ENCODE measurements around the gene MED13L.

Gene MED13L

GRCh38 chr12:116157845-116158267 lies 119.6 kb downstream of the MED13L start:
- H3K27me3 ChIP-seq, result no peaks in the 10 kb centered on the region
- peaks cover 0 to 8% (median 0%) of the 10 kb centered on the region in 11 experiments; a peak in 3 of 22 replicates for H3K36me3 ChIP-seq
- no peaks in the 10 kb centered on the region for H3K9me3 ChIP-seq (replicated peaks in 1 of 11)
- peak overlapping the region in 8 of 11 experiments; percentile 7 to 37 (median 28); a peak in 9 of 22 replicates for H3K4me2 ChIP-seq
- H3K4me3 ChIP-seq, result no peak overlapping the region
- peaks cover 94 to 100% (median 100%) of the 10 kb centered on the region in 11 experiments for H4K20me1 ChIP-seq
- peaks cover 51 to 79% (median 62%) of the 10 kb centered on the region in 10 experiments for H3K4me1 ChIP-seq
- TF ChIP-seq Cebpa-rat (IDR thresholded peaks at IDR 0.05), result no peak
- H3K9ac ChIP-seq, result no peak overlapping the region
- H3K27ac ChIP-seq, result no peak overlapping the region

GRCh38 chr12:116156614-116157013 lies 120.9 kb downstream of the MED13L start:
- no peak for TF ChIP-seq Cebpa-rat (IDR thresholded peaks at IDR 0.05)
- Histone ChIP-seq H3K9me3 (replicated peaks in 1 of 11) (no peaks in the 10 kb centered on the region), H3K4me3 (no peak overlapping the region), H4K20me1 (peaks cover 96 to 100% (median 100%) of the 10 kb centered on the region in 11 experiments), H3K9ac (no peak overlapping the region), H3K27ac (no peak overlapping the region), H3K36me3 (peaks cover 0 to 8% (median 0%) of the 10 kb centered on the region in 11 experiments; a peak in 3 of 22 replicates), H3K4me1 (peaks cover 51 to 85% (median 69%) of the 10 kb centered on the region in 10 experiments), H3K27me3 (no peaks in the 10 kb centered on the region), H3K4me2 (no peak overlapping the region)

GRCh38 chr12:116155383-116155782 lies 122.1 kb downstream of the MED13L start:
- Histone ChIP-seq H3K36me3 (peaks cover 0 to 8% (median 0%) of the 10 kb centered on the region in 11 experiments; a peak in 3 of 22 replicates), H4K20me1 (peaks cover 96 to 100% (median 100%) of the 10 kb centered on the region in 11 experiments)

GRCh38 chr12:116153983-116154382 lies 123.5 kb downstream of the MED13L start:
- peaks cover 0 to 8% (median 0%) of the 10 kb centered on the region in 11 experiments; a peak in 3 of 22 replicates for H3K36me3 ChIP-seq
- H3K4me3 ChIP-seq, result no peak overlapping the region
- no peak overlapping the region for H3K9ac ChIP-seq
- no peak overlapping the region for H3K27ac ChIP-seq
- peaks cover 29 to 78% (median 57%) of the 10 kb centered on the region in 10 experiments for H3K4me1 ChIP-seq
- peak overlapping the region; percentile 1 to 52 (median 19); a peak in 12 of 22 replicates for H3K4me2 ChIP-seq
- TF ChIP-seq Cebpa-rat (IDR thresholded peaks at IDR 0.05), result no peak
- H4K20me1 ChIP-seq, result peaks cover 98 to 100% (median 100%) of the 10 kb centered on the region in 11 experiments
- no peaks in the 10 kb centered on the region for H3K9me3 ChIP-seq (replicated peaks in 1 of 11)
- no peaks in the 10 kb centered on the region for H3K27me3 ChIP-seq

More at GRCh38 chr12:116155383-116155782, 122.1 kb downstream of the MED13L start:
- Histone ChIP-seq H3K27ac (no peak overlapping the region), H3K4me1 (peaks cover 39 to 79% (median 64%) of the 10 kb centered on the region in 10 experiments), H3K4me3 (no peak overlapping the region), H3K9me3 (replicated peaks in 1 of 11) (no peaks in the 10 kb centered on the region), H3K4me2 (no peak overlapping the region), H3K9ac (no peak overlapping the region), H3K27me3 (no peaks in the 10 kb centered on the region)
- no peak for TF ChIP-seq Cebpa-rat (IDR thresholded peaks at IDR 0.05)

- peaks cover 25 to 73% (median 51%) of the 10 kb centered on the region in 10 experiments for H3K4me1 ChIP-seq
- H3K4me3 ChIP-seq, result no peak overlapping the region
- peak overlapping the region; percentile 1 to 55 (median 25); a peak in 12 of 22 replicates for H3K4me2 ChIP-seq
- no peaks in the 10 kb centered on the region for H3K27me3 ChIP-seq
- no peaks in the 10 kb centered on the region for H3K9me3 ChIP-seq (replicated peaks in 1 of 11)
- no peak overlapping the region for H3K9ac ChIP-seq
- H3K27ac ChIP-seq, result no peak overlapping the region
- peaks cover 96 to 100% (median 100%) of the 10 kb centered on the region in 11 experiments for H4K20me1 ChIP-seq
- peaks cover 0 to 8% (median 0%) of the 10 kb centered on the region in 11 experiments; a peak in 3 of 22 replicates for H3K36me3 ChIP-seq
- no peak for TF ChIP-seq Cebpa-rat (IDR thresholded peaks at IDR 0.05)
Observed at GRCh38 chr12:116153113-116153512, 124.4 kb downstream of the MED13L start.

GRCh38 chr12:116152268-116152667 lies 125.2 kb downstream of the MED13L start:
- Histone ChIP-seq H3K4me1 (peaks cover 21 to 65% (median 43%) of the 10 kb centered on the region in 10 experiments), H3K27me3 (no peaks in the 10 kb centered on the region), H3K9me3 (replicated peaks in 1 of 11) (no peaks in the 10 kb centered on the region), H3K27ac (no peak overlapping the region), H3K9ac (no peak overlapping the region), H3K4me2 (peak overlapping the region in 9 of 11 experiments; percentile 20 to 55 (median 34); a peak in 13 of 22 replicates), H3K4me3 (no peak overlapping the region), H3K36me3 (peaks cover 0 to 8% (median 0%) of the 10 kb centered on the region in 11 experiments; a peak in 2 of 22 replicates), H4K20me1 (peaks cover 93 to 100% (median 98%) of the 10 kb centered on the region in 11 experiments)
- TF ChIP-seq Cebpa-rat (IDR thresholded peaks at IDR 0.05), result no peak

- Histone ChIP-seq H3K4me1 (peaks cover 23 to 62% (median 47%) of the 10 kb centered on the region in 10 experiments), H3K9me3 (replicated peaks in 1 of 11) (0 out of 22 replicates have a peak, but pooled peaks cover 0 to 3% (median 0%) of the 10 kb centered on the region in 11 experiments), H4K20me1 (peaks cover 94 to 100% (median 100%) of the 10 kb centered on the region in 11 experiments), H3K4me2 (no peak overlapping the region), H3K27ac (no peak overlapping the region), H3K9ac (no peak overlapping the region), H3K4me3 (no peak overlapping the region), H3K27me3 (no peaks in the 10 kb centered on the region), H3K36me3 (peaks cover 0 to 15% (median 0%) of the 10 kb centered on the region in 11 experiments; a peak in 2 of 22 replicates)
- no peak for TF ChIP-seq Cebpa-rat (IDR thresholded peaks at IDR 0.05)
Observed at GRCh38 chr12:116150452-116150851, 127.0 kb downstream of the MED13L start.

GRCh38 chr12:116150001-116150400 lies 127.5 kb downstream of the MED13L start:
- Histone ChIP-seq H3K27me3 (no peaks in the 10 kb centered on the region), H3K27ac (no peak overlapping the region), H3K4me3 (no peak overlapping the region), H3K4me1 (peaks cover 25 to 63% (median 47%) of the 10 kb centered on the region in 10 experiments), H3K36me3 (peaks cover 0 to 11% (median 0%) of the 10 kb centered on the region in 11 experiments; a peak in 1 of 22 replicates), H3K4me2 (no peak overlapping the region), H3K9me3 (replicated peaks in 1 of 11) (0 out of 22 replicates have a peak, but pooled peaks cover 0 to 3% (median 0%) of the 10 kb centered on the region in 11 experiments), H3K9ac (no peak overlapping the region), H4K20me1 (peaks cover 94 to 100% (median 100%) of the 10 kb centered on the region in 11 experiments)
- no peak for TF ChIP-seq Cebpa-rat (IDR thresholded peaks at IDR 0.05)

- H3K4me1 ChIP-seq, result peaks cover 29 to 67% (median 48%) of the 10 kb centered on the region in 10 experiments
- H3K9ac ChIP-seq, result no peak overlapping the region
- peaks cover 94 to 100% (median 100%) of the 10 kb centered on the region in 11 experiments for H4K20me1 ChIP-seq
- no peaks in the 10 kb centered on the region for H3K27me3 ChIP-seq
- H3K36me3 ChIP-seq, result peaks cover 0 to 8% (median 0%) of the 10 kb centered on the region in 11 experiments; a peak in 1 of 22 replicates
- H3K4me2 ChIP-seq, result peak overlapping the region in 3 of 11 experiments; percentile 14 to 36 (median 23); a peak in 1 of 22 replicates
- no peak overlapping the region for H3K4me3 ChIP-seq
- H3K27ac ChIP-seq, result no peak overlapping the region
- no peak for TF ChIP-seq Cebpa-rat (IDR thresholded peaks at IDR 0.05)
- H3K9me3 ChIP-seq (replicated peaks in 1 of 11), result 0 out of 22 replicates have a peak, but pooled peaks cover 0 to 3% (median 0%) of the 10 kb centered on the region in 11 experiments
Observed at GRCh38 chr12:116148844-116149243, 128.6 kb downstream of the MED13L start.

Measured in BLaER1 treated with 17β-estradiol and CSF1 and Interleukin-3, amounts not matched to agents 10 nM and 100 nM (cell line).